Measurements from ENCODE around the gene OR4C13.
A peak's percentile ranks its signal among the peaks of the same experiment; 100 is the strongest.
"Not testable (repeated sequence)": the region's sequence is repeated elsewhere in the genome, so short reads cannot be mapped to it uniquely, and the experiment has no call there.

Gene OR4C13

GRCh38 chr11:49952091-49952490 is at the start of gene OR4C13:
Gene OR4C13, plus strand, starts transcription at chr11:49952391. Its CDS starts 32 bp downstream, at chr11:49952423.
- intact Hi-C loops (cut with DNase I): no loop called here
- no peak for DNase-seq

- intact Hi-C loops (cut with DNase I): not testable (repeated sequence)
These were observed 40.7 kb upstream of the OR4C13 start for GRCh38 chr11:49911516-49911915.

GRCh38 chr11:49948701-49949100 is 3.5 kb upstream of the OR4C13 start:
- DNase-seq; intact Hi-C loops (cut with DNase I): not testable (repeated sequence)

More at GRCh38 chr11:49911516-49911915, 40.7 kb upstream of the OR4C13 start:
- DNase-seq: not testable (repeated sequence)

- DNase-seq; intact Hi-C loops (cut with DNase I): not testable (repeated sequence)
These were observed 21.2 kb downstream of the OR4C13 start for GRCh38 chr11:49973439-49973838.

- DNase-seq; intact Hi-C loops (cut with DNase I): not testable (repeated sequence)
These were observed 30.2 kb downstream of the OR4C13 start, which contains the start of gene OR4C12 for GRCh38 chr11:49982435-49982834. Gene OR4C12, minus strand, starts transcription at chr11:49982535. Its CDS starts 34 bp downstream, at chr11:49982501.

- DNase-seq: peak in 39 of 42 donors; percentile 6 to 88 (median 59)
These were observed 43.4 kb downstream of the OR4C13 start for GRCh38 chr11:49995565-49995964.

More at GRCh38 chr11:49995565-49995964, 43.4 kb downstream of the OR4C13 start:
- intact Hi-C loops (cut with DNase I): no loop called here
